Skeletal muscle cell (primary cell): ENCODE measurements around the gene MED12L.

ENCODE experiments used
- DNase-seq: peaks from one replicate; pipeline ENCODE4 v3.0.0-alpha.2; 2010; ENCODE audit warnings: low read depth
- H3K4me3 ChIP-seq: 2 replicates; pipeline ENCODE4 v1.5.1; 2011; ENCODE audit warnings: low read depth, mild to moderate bottlenecking, control low read depth, low read length, moderate library complexity

MED12L gene

GRCh38 chr3:151085889-151086483 is 522 bp downstream of the MED12L start:
- no peak for DNase-seq
- peak overlapping the region; percentile 60 for H3K4me3 ChIP-seq

- H3K4me3 ChIP-seq, result peak overlapping the region; percentile 60
- DNase-seq, result peak; percentile 70
Measured at GRCh38 chr3:151086484-151087456, 1.3 kb downstream of the MED12L start.

DNA sequence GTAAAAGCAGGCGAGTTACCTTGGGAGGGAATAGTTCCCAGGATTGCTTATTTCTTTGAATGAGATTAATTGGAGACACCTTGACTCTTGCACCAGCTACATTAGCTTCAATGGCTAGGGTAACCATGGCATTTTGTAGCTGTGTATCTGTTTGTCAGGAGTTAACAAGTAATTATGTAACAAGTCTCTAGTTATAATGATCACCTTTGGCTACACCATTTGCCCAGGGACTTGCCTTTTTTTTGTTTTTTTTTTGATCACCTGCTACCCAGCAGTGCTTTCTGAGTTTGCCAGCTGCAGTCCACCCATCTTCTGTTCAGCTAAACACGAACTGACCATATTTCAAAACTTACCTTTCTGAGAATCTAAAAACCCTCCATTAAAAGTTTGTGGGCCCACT is 2.2 kb downstream of the MED12L start:
- DNase-seq, result no peak
- no peak overlapping the region for H3K4me3 ChIP-seq

- H3K4me3 ChIP-seq, result no peak overlapping the region
Measured at GRCh38 chr3:151091685-151092345, 6.4 kb downstream of the MED12L start.

GRCh38 chr3:151093148-151093547 is 7.7 kb downstream of the MED12L start:
- no peak overlapping the region for H3K4me3 ChIP-seq
- no peak for DNase-seq

More at GRCh38 chr3:151091685-151092345, 6.4 kb downstream of the MED12L start:
- no peak for DNase-seq

DNA sequence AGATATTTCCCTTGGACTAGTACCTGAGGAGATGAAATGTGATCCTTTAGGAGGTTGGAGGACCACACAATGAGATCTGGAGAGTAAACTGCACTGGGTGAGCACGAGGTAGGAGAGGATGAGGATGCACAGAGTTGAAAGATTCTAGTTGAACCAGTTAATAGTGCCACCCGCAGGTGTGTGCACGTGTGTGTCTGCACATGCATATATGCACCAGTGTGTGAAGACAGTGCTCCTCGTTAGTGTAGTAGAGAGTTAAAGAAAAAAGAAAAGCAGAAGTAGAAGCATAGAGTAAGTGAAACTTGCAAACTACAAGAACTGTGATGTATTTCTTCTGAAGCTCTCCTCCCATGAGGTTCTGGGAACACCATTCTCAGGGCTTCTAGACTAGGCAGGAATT is 8.4 kb downstream of the MED12L start:
- no peak for DNase-seq
- no peak overlapping the region for H3K4me3 ChIP-seq

GRCh38 chr3:151096716-151097115 is 11.3 kb downstream of the MED12L start:
- no peak for DNase-seq
- H3K4me3 ChIP-seq, result no peak overlapping the region

DNA sequence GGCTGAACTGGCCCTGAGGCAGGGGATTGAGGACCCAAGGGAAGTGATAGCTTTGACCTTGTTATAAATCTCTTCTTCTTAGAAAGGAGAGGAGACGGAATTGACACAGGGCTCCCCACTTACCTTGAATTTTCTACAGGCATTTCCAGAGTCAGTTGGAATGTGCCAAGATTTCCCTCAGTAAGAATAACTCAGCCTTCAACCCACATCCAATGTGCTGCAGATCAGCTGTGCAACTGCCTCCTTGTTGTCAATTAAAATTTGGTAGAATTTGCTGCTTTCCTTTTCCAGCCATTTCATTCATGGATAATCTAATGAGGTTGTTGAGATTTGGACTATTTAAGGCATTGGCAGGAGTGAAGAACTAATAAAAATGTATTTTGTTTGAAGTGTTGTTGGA is 14.6 kb downstream of the MED12L start:
- DNase-seq, result no peak
- no peak overlapping the region for H3K4me3 ChIP-seq

- DNase-seq, result no peak
- H3K4me3 ChIP-seq, result no peak overlapping the region
Measured at GRCh38 chr3:151101270-151101969, 16.0 kb downstream of the MED12L start.

DNA sequence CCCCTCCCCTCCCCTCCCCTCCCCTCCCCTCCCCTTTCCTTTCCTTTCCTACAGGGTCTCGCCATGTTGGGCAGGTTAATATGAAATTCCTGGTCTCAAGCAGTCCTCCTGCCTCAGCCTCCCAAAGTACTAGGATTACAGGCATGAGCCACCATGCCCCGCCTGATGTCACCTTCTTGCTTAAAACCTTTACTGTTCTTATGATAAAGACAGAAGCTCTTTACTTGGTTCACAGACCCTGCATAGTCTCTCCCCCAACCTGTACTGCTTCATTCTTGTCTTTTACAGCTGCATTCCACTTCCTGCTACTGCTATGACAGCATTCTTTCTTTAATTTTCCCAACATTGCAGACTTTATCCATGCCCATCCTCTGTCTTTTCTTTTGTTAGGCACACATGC is 20.8 kb downstream of the MED12L start:
- H3K4me3 ChIP-seq, result no peak overlapping the region
- no peak for DNase-seq

GRCh38 chr3:151107177-151107576 is 21.7 kb downstream of the MED12L start:
- DNase-seq, result no peak
- H3K4me3 ChIP-seq, result no peak overlapping the region

- DNase-seq, result no peak
Measured at GRCh38 chr3:151107701-151108100, 22.2 kb downstream of the MED12L start.

GRCh38 chr3:151109286-151109800 is 23.9 kb downstream of the MED12L start:
- no peak overlapping the region for H3K4me3 ChIP-seq
- DNase-seq, result no peak

More at GRCh38 chr3:151107701-151108100, 22.2 kb downstream of the MED12L start:
- no peak overlapping the region for H3K4me3 ChIP-seq

- no peak overlapping the region for H3K4me3 ChIP-seq
Measured at GRCh38 chr3:151112731-151113130, 27.3 kb downstream of the MED12L start.

GRCh38 chr3:151113343-151113742 is 27.9 kb downstream of the MED12L start:
- no peak overlapping the region for H3K4me3 ChIP-seq
- DNase-seq, result no peak

More at GRCh38 chr3:151112731-151113130, 27.3 kb downstream of the MED12L start:
- no peak for DNase-seq

- H3K4me3 ChIP-seq, result no peak overlapping the region
- no peak for DNase-seq
Measured at GRCh38 chr3:151117047-151117446, 31.6 kb downstream of the MED12L start.

GRCh38 chr3:151119188-151119587 is 33.7 kb downstream of the MED12L start:
- no peak for DNase-seq

DNA sequence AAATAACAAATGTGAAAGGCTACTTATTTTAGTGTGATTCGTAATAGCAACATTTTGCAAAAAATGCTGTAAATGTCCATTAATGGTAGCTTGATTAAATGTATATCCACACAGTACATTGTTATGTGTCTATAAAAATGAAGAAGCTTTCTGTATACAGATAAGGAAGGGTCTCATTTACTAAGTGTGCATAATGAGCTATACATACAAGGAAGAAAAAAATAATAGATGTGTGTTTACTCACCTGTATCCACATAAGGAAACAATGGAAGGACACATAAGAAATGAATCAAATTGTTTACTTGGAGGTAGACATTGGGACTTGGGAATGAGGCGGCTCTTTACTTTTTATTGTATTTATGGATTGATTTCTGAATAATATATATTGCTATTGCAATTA is 34.9 kb downstream of the MED12L start:
- no peak for DNase-seq
- no peak overlapping the region for H3K4me3 ChIP-seq

More at GRCh38 chr3:151119188-151119587, 33.7 kb downstream of the MED12L start:
- H3K4me3 ChIP-seq, result no peak overlapping the region

DNA sequence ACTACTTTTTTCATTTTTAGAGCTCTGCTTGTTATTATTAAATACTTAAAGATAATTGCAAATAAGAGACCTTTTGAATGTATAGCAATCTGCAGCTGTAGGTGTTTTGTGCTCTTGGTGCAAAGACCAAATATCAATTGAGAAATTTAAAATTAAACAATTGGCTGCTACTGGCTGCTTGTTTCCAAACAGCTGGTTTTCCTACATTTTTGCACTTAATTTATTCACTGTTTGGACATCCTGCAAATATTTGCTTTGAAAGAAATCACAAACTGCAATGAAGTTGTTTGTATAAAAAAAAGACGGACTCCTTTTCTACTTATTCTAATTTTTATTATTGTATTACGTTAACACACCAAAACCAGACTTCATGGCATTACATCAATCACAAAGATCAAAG is 35.6 kb downstream of the MED12L start:
- no peak for DNase-seq

More for the DNA sequence above, 35.6 kb downstream of the MED12L start:
- H3K4me3 ChIP-seq, result no peak overlapping the region
